ENCODE data around the gene TBX22. TPM values are rescaled to one million over a fixed set of nuclear protein-coding genes. Genes with fewer than 3 reads are reported as not detected.

TBX22 gene
- not detected for total RNA-seq
- polyA plus RNA-seq, result not detected
- long read RNA-seq, donor 1, result 0 reads
- long read RNA-seq, donor 2, result 0 reads
- long read RNA-seq, donor 3, result 0 reads
- long read RNA-seq, donor 4, result 0 reads
- long read RNA-seq, donor 5, result 0 reads

GRCh38 chrX:80014141-80014940 is at the start of gene TBX22:
TSS of gene TBX22 (plus strand) at chrX:80014753. CDS start at chrX:80022270, 7,517 bp downstream.
- H3K4me1 ChIP-seq (ENCODE audit: control insufficient read depth in 5 of 5, insufficient read depth in 5 of 5, low read length in 5 of 5), result no peaks in the 10 kb centered on the region
- 47 to 49% methylated on average over 5 of the region's 5 CpGs for WGBS, 2 donors
- no peak within 1 kb of the TSS for H3K27ac ChIP-seq (ENCODE audit: low read depth in 1 of 2, low read length in 1 of 2)
- no peaks in the 10 kb centered on the region for H3K36me3 ChIP-seq (ENCODE audit: control insufficient read depth in 4 of 4, insufficient read depth in 4 of 4, low read length in 4 of 4)
- H3K9ac ChIP-seq (ENCODE audit: insufficient read depth in 1 of 2, low read length in 2 of 2), result no peak within 1 kb of the TSS
- no peak for TF ChIP-seq CTCF (IDR thresholded peaks at IDR 0.05; ENCODE audit: control extremely low read depth, extremely low read depth)
- H3K27me3 ChIP-seq (ENCODE audit: control insufficient read depth in 3 of 3, insufficient read depth in 3 of 3, low read length in 2 of 3), result no peaks in the 10 kb centered on the region
- H3K9me3 ChIP-seq (ENCODE audit: control insufficient read depth in 4 of 4, insufficient read depth in 3 of 4, low read length in 3 of 4), result no peaks in the 10 kb centered on the region
- DNase-seq (no peak), ATAC-seq (ENCODE audit: insufficient read depth, low FRiP score) (no peak)
- no peak within 1 kb of the TSS for H3K4me3 ChIP-seq

- Histone ChIP-seq H3K36me3 (ENCODE audit: control insufficient read depth in 4 of 4, insufficient read depth in 4 of 4, low read length in 4 of 4) (no peaks in the 10 kb centered on the region), H3K27ac (ENCODE audit: low read depth in 1 of 2, low read length in 1 of 2) (no peak overlapping the region), H3K9me3 (ENCODE audit: control insufficient read depth in 4 of 4, insufficient read depth in 3 of 4, low read length in 3 of 4) (peaks cover 0 to 9% (median 5%) of the 10 kb centered on the region in 4 donors), H3K4me3 (no peak overlapping the region), H3K4me1 (ENCODE audit: control insufficient read depth in 5 of 5, insufficient read depth in 5 of 5, low read length in 5 of 5) (no peaks in the 10 kb centered on the region), H3K27me3 (ENCODE audit: control insufficient read depth in 3 of 3, insufficient read depth in 3 of 3, low read length in 2 of 3) (no peaks in the 10 kb centered on the region), H3K9ac (ENCODE audit: insufficient read depth in 1 of 2, low read length in 2 of 2) (no peak overlapping the region)
- DNase-seq, result no peak
- ATAC-seq (ENCODE audit: insufficient read depth, low FRiP score), result no peak
- no peak for TF ChIP-seq CTCF (IDR thresholded peaks at IDR 0.05; ENCODE audit: control extremely low read depth, extremely low read depth)
These were observed 38.9 kb upstream of the TBX22 start for GRCh38 chrX:79975605-79976004.

GRCh38 chrX:80004458-80004857 is 10.1 kb upstream of the TBX22 start:
- Histone ChIP-seq H3K27me3 (ENCODE audit: control insufficient read depth in 3 of 3, insufficient read depth in 3 of 3, low read length in 2 of 3) (no peaks in the 10 kb centered on the region), H3K4me1 (ENCODE audit: control insufficient read depth in 5 of 5, insufficient read depth in 5 of 5, low read length in 5 of 5) (no peaks in the 10 kb centered on the region), H3K4me3 (no peak overlapping the region), H3K9me3 (ENCODE audit: control insufficient read depth in 4 of 4, insufficient read depth in 3 of 4, low read length in 3 of 4) (no peaks in the 10 kb centered on the region), H3K27ac (ENCODE audit: low read depth in 1 of 2, low read length in 1 of 2) (no peak overlapping the region), H3K36me3 (ENCODE audit: control insufficient read depth in 4 of 4, insufficient read depth in 4 of 4, low read length in 4 of 4) (no peaks in the 10 kb centered on the region), H3K9ac (ENCODE audit: insufficient read depth in 1 of 2, low read length in 2 of 2) (no peak overlapping the region)
- DNase-seq (no peak), ATAC-seq (ENCODE audit: insufficient read depth, low FRiP score) (no peak)
- WGBS, 2 donors, result 41 to 61% methylated on average over 2 of the region's 2 CpGs
- TF ChIP-seq CTCF (IDR thresholded peaks at IDR 0.05; ENCODE audit: control extremely low read depth, extremely low read depth), result no peak

Data from lung (tissue), 16 donors.